ENCODE data around the gene MYL6. TPM values are rescaled to one million over a fixed set of nuclear protein-coding genes. Genes with fewer than 3 reads are reported as not detected.

The MYL6 gene
- total and polyA plus RNA-seq, 10 donors: 1,063 to 3,098 (median 1,427) TPM

DNA sequence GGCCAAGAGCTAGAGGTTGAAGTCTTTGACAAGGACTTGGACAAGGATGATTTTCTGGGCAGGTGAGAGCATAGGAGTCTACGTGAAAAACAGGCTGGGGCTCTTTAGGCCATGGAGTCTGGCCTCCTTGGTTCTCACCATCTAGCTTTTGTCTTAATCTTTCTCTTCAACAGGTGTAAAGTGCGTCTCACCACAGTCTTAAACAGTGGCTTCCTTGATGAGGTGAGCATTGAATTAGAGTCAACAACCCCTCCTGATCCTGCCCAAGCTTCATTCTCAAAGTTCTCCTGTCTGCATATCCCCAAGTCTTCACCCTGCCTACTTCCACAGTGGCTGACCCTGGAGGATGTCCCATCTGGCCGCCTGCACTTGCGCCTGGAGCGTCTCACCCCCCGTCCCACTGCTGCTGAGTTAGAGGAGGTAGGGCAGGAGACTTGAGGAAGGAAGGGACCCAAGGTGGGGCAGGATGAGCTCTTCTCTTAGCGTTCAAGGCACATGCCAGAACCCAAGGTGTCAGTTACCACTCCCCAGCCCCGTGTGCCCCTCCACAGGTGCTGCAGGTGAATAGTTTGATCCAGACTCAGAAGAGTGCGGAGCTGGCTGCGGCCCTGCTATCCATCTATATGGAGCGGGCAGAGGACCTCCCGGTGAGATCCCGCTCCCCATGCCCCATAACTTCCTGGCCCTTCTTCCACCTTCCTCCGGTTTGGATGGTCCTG lies 20.1 kb upstream of the MYL6 start:
- no peak overlapping the region for H3K4me3 ChIP-seq
- no peak for DNase-seq
- no peaks in the 10 kb centered on the region for H3K27me3 ChIP-seq (replicated peaks in 1 of 7)
- no peaks in the 10 kb centered on the region for H3K9me3 ChIP-seq
- intact Hi-C loops (cut with DNase I; ENCODE audit: low total_unique reads): no loop called here
- peaks cover 4 to 28% (median 12%) of the 10 kb centered on the region in 6 donors for H3K4me1 ChIP-seq
- peak overlapping the region in 3 of 8 donors; percentile 7 to 40 (median 13) for H3K27ac ChIP-seq
- WGBS, 5 donors: 89 to 91% (median 91%) methylated on average over 13 to 14 of the region's 14 CpGs
- TF ChIP-seq POLR2A (IDR thresholded peaks at IDR 0.05): no peak
- peak in 1 of 3 donors; percentile 30 for TF ChIP-seq POLR2AphosphoS5 (IDR thresholded peaks at IDR 0.05)
- H3K36me3 ChIP-seq: peaks cover 3 to 100% (median 96%) of the 10 kb centered on the region in 6 donors

DNA sequence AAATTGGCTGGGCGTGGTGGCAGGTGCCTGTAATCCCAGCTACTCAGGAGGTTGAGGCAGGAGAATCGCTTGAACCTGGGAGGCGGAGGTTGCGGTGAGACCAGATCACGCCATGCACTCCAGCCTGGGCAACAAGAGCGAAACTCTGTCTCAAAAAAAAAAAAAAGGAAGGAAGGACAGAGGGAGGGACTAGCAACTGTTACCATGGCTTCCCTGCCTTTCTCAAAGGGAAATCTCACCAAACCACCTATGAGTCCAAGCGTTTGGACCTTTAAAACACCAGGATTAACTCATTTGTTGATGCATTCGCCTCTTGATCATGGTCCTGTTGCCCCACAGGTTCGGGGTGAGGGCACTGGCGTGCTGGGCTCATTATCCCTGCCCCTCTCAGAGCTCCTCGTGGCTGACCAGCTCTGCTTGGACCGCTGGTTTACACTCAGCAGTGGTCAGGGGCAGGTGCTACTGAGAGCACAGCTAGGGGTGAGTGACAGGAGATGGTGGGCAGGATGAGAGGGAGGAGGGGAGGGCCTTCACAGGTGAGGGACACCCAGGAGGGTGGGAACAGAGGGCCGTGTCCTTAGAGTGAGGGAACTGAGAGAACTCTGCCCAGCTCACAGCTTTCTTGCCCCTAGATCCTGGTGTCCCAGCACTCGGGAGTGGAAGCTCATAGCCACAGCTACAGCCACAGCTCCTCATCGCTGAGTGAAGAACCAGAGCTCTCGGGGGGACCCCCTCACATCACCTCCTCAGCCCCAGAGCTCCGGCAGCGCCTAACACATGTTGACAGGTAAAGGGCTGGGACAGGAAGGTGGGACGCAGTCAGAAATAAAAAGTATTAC lies 16.0 kb upstream of the MYL6 start:
- WGBS, 5 donors: 73 to 88% (median 87%) methylated on average over 19 of the region's 19 CpGs
- peak overlapping the region in 1 of 8 donors; percentile 8 for H3K4me3 ChIP-seq
- no peak for DNase-seq
- peaks cover 14 to 65% (median 39%) of the 10 kb centered on the region in 6 donors for H3K4me1 ChIP-seq
- intact Hi-C loops (cut with DNase I; ENCODE audit: low total_unique reads): no loop called here
- H3K27me3 ChIP-seq (replicated peaks in 1 of 7): no peaks in the 10 kb centered on the region
- H3K27ac ChIP-seq: peak overlapping the region in 7 of 8 donors; percentile 44 to 83 (median 75)
- H3K36me3 ChIP-seq: peaks cover 0 to 85% (median 78%) of the 10 kb centered on the region in 6 donors
- peak in 1 of 3 donors; percentile 36 for TF ChIP-seq POLR2AphosphoS5 (IDR thresholded peaks at IDR 0.05)
- TF ChIP-seq, protein P1, sequence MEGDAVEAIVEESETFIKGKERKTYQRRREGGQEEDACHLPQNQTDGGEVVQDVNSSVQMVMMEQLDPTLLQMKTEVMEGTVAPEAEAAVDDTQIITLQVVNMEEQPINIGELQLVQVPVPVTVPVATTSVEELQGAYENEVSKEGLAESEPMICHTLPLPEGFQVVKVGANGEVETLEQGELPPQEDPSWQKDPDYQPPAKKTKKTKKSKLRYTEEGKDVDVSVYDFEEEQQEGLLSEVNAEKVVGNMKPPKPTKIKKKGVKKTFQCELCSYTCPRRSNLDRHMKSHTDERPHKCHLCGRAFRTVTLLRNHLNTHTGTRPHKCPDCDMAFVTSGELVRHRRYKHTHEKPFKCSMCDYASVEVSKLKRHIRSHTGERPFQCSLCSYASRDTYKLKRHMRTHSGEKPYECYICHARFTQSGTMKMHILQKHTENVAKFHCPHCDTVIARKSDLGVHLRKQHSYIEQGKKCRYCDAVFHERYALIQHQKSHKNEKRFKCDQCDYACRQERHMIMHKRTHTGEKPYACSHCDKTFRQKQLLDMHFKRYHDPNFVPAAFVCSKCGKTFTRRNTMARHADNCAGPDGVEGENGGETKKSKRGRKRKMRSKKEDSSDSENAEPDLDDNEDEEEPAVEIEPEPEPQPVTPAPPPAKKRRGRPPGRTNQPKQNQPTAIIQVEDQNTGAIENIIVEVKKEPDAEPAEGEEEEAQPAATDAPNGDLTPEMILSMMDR (IDR thresholded peaks at IDR 0.05 in 8 of 11, conservative IDR thresholded peaks at IDR 0.05 in 3 of 11): no peak
- H3K9me3 ChIP-seq: no peaks in the 10 kb centered on the region

DNA sequence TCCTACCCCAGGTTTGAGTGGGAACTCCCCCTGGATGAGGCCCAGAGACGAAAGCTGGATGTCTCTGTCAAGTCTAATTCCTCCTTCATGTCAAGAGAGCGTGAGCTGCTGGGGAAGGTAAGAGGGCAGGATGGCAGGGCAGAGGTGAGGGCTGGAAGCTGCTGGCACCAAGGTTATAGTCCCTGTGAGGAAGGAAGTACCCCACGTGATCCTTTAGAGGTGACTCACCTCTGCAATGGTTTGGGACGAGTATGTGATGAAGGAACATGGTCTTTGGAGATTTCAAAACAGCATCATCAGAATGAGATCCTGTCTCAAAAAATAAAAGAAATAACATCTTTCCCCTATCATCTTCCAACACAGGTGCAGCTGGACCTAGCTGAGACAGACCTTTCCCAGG lies 14.9 kb upstream of the MYL6 start:
- peaks cover 0 to 75% (median 67%) of the 10 kb centered on the region in 6 donors for H3K36me3 ChIP-seq
- TF ChIP-seq POLR2A (IDR thresholded peaks at IDR 0.05): no peak
- peak in 1 of 3 donors; percentile 50 for TF ChIP-seq POLR2AphosphoS5 (IDR thresholded peaks at IDR 0.05)
- H3K4me3 ChIP-seq: no peak overlapping the region
- H3K9me3 ChIP-seq: no peaks in the 10 kb centered on the region
- H3K27ac ChIP-seq: peak overlapping the region; percentile 42 to 83 (median 67)
- WGBS, 5 donors: 43 to 66% (median 50%) methylated on average over 4 of the region's 4 CpGs
- intact Hi-C loops (cut with DNase I; ENCODE audit: low total_unique reads): no loop called here
- no peaks in the 10 kb centered on the region for H3K27me3 ChIP-seq (replicated peaks in 1 of 7)
- DNase-seq: no peak
- peaks cover 14 to 68% (median 45%) of the 10 kb centered on the region in 6 donors for H3K4me1 ChIP-seq

DNA sequence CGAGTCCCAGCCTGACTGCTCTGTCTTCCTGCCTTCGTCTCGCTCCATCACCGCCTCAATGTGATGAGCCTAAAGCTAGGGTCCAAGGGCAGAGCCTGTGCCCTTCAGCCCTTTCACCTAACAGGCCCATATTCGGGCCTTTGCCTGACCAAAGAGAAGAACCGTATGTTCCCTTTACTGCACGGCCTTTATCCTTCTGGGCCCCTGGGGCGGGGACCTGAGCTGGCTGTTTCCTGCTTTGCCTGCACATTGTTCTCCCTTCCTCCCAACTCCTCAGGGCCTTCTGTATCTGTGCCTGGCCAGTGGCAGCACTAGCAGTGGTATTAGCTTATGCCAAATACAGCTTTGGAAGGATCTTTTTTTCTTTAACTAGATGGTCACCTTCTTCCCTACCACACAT lies 14.3 kb upstream of the MYL6 start:
- no peak for DNase-seq
- Histone ChIP-seq H3K4me3 (no peak overlapping the region), H3K36me3 (peaks cover 0 to 68% (median 61%) of the 10 kb centered on the region in 6 donors), H3K9me3 (no peaks in the 10 kb centered on the region), H3K4me1 (peaks cover 14 to 62% (median 45%) of the 10 kb centered on the region in 6 donors), H3K27me3 (replicated peaks in 1 of 7) (no peaks in the 10 kb centered on the region), H3K27ac (peak overlapping the region; percentile 42 to 83 (median 68))
- 58 to 72% (median 59%) methylated on average over 8 of the region's 8 CpGs for WGBS, 5 donors
- TF ChIP-seq POLR2A (IDR thresholded peaks at IDR 0.05): no peak
- TF ChIP-seq POLR2AphosphoS5 (IDR thresholded peaks at IDR 0.05): peak; percentile 24 to 79 (median 76)
- intact Hi-C loops (cut with DNase I; ENCODE audit: low total_unique reads): no loop called here

DNA sequence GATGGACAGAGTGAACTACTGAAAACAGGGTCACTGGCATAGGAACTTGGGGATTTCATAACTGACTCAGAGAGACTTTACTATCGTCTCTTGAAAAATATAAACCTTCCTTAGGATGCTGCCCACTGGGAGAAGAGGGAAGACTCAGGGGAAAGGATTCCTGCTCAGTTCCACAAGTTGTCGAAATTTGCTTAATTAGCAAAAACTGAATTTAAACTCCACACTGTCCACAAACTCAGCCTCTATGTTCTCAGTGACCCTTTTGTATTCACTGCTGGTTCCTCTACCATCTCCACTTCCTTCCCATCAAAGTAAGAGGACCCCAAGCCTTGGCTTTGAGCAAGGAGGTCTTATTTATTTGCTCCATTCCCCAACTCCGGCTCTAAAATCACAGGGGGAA lies 12.9 kb upstream of the MYL6 start:
- Histone ChIP-seq H3K4me1 (peaks cover 14 to 64% (median 45%) of the 10 kb centered on the region in 6 donors), H3K9me3 (no peaks in the 10 kb centered on the region), H3K27ac (peak overlapping the region in 7 of 8 donors; percentile 44 to 83 (median 75)), H3K27me3 (replicated peaks in 1 of 7) (no peaks in the 10 kb centered on the region), H3K4me3 (no peak overlapping the region), H3K36me3 (peaks cover 0 to 62% (median 47%) of the 10 kb centered on the region in 6 donors)
- intact Hi-C loops (cut with DNase I; ENCODE audit: low total_unique reads): no loop called here
- no peak for DNase-seq
- WGBS, 5 donors: 86 to 96% (median 91%) methylated on average over 3 of the region's 3 CpGs
- no peak for TF ChIP-seq POLR2A (IDR thresholded peaks at IDR 0.05)
- TF ChIP-seq, protein P1 (IDR thresholded peaks at IDR 0.05 in 8 of 11, conservative IDR thresholded peaks at IDR 0.05 in 3 of 11): no peak
- TF ChIP-seq POLR2AphosphoS5 (IDR thresholded peaks at IDR 0.05): no peak
